Measurements from ENCODE around the gene FLYWCH2. TPM values are rescaled to one million over a fixed set of nuclear protein-coding genes. Genes with fewer than 3 reads are reported as not detected.

FLYWCH2 gene
- total RNA-seq, 2 donors from 2014 or later = 21.5 to 24.7 TPM

DNA sequence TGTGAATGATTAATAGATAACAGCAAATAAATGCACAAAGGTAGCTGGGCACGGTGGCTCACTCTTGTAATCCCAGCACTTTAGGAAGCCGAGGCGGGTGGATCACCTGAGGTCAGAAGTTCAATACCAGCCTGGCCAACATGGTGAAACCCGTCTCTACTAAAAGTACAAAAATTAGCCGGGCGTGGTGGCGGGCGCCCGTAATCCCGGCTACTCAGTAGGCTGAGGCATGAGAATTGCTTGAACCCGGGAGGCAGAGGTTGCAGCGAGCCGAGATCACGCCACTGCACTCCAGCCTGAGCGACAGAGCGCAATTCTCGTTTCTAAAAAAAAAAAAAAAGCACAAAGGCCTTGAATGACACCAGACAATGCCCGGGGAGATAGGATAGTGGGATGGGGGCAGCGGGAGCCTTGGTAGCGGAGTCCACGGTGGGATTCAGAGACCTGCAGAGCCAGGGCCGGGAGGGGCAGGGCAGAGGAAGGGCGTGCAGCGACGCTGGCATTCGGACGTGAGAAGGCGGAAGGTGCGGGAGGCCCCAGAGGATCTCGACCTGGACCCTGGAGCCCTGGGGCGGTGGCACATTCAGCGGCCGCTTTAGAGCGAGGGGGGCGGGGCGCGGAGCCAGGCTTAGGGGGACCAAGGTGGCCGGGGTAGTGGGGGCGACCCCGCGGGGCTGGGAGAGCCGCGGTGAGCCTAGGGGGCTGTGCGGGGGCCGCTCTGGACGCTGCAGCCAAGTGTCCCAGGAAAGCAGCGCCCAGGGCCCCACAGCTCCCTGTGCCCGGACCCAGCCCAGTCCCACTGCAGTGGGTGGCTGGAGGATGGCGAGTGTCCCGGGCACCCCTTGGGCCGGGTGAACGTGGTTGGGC is 999 bp upstream of the FLYWCH2 start:
- H3K4me3 Mint-ChIP-seq = peak overlapping the region; percentile 90
- H3K27ac Mint-ChIP-seq = peak overlapping the region; percentile 81 to 82
- H3K36me3 Mint-ChIP-seq = no peaks in the 10 kb centered on the region
- DNase-seq (ENCODE audit: low spot score) = no peak
- H3K9me3 Mint-ChIP-seq = no peaks in the 10 kb centered on the region
- H3K27me3 Mint-ChIP-seq = no peaks in the 10 kb centered on the region
- peak; percentile 0 to 17 for ATAC-seq
- H3K4me1 Mint-ChIP-seq (ENCODE audit: low read depth in 2 of 2) = peaks cover 7 to 10% of the 10 kb centered on the region in 2 donors

DNA sequence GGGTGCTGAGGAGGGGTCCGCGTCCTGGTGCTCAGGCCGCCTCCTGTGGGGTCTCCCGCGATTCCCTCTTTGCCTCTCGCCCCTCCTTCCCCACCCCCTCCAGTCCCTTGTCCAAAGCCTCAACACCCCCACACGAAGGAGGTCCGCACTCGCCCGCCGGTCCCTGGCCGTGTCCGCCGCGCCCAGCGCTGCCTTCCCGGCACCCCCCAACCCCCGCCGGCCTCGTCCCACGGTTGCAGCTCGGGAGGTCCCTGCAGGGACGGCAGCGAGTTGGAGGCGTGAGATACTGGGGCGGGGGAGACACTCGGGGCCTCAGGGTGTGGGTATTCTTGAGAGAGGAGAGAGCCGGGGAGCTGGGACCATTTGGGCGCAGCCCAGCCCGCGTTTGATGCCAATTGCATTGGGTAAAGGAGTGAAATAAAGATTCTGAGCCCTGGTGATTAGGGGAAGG is 468 bp downstream of the FLYWCH2 start:
- Mint-ChIP-seq H3K4me1 (ENCODE audit: low read depth in 2 of 2) (peaks cover 7 to 10% of the 10 kb centered on the region in 2 donors), H3K36me3 (no peaks in the 10 kb centered on the region), H3K27me3 (no peaks in the 10 kb centered on the region), H3K9me3 (no peaks in the 10 kb centered on the region), H3K27ac (peak overlapping the region in 1 of 2 donors; percentile 54), H3K4me3 (peak overlapping the region; percentile 90)
- no peak for ATAC-seq
- DNase-seq (ENCODE audit: low spot score) = no peak

DNA sequence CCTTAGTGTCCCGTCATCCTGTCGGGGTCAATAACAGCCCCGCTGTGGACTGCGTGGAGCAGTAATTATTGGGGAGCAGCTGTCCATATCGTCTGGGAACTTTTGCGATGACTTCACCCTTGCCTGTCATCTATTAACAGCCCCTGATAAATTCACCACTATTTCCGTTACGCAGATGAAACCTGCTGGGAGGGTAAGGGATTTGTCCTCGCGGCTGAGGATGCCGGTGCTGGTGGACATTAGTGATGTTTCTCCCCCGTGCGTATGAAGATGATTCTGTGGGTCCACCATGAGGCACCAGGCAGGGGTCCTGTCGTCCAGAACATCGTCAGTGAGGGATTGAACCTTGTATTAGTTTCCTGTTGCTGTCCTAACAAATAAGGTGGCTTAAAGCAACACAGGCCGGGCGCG is 1.0 kb downstream of the FLYWCH2 start:
- Mint-ChIP-seq H3K4me1 (ENCODE audit: low read depth in 2 of 2) (peaks cover 7 to 10% of the 10 kb centered on the region in 2 donors), H3K36me3 (no peaks in the 10 kb centered on the region), H3K9me3 (no peaks in the 10 kb centered on the region), H3K4me3 (peak overlapping the region; percentile 90), H3K27me3 (no peaks in the 10 kb centered on the region), H3K27ac (peak overlapping the region in 1 of 2 donors; percentile 54)
- ATAC-seq (no peak), DNase-seq (ENCODE audit: low spot score) (no peak)

DNA sequence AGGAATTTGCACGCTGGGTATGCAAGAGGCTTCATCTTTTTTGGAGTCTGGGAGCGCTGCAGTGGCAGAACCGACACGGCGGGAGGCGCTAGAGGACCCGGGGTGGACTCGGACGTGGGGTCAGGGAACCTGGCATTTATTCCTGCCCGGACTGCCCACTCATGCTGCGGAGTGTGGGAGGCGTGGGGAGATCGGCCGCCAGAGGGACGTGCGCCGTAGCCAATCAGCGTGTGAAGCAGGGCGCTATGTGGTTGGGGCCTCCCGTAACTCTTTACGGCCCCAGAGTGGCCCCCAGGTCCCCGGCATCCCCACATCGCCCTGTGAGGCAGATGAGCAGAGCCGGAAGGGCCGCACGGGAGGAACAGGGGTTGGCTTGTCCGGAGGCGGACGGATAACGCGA is 11.2 kb downstream of the FLYWCH2 start:
- no peak overlapping the region for H3K27ac Mint-ChIP-seq
- H3K4me1 Mint-ChIP-seq (ENCODE audit: low read depth in 2 of 2) = no peaks in the 10 kb centered on the region
- no peak for ATAC-seq

DNA sequence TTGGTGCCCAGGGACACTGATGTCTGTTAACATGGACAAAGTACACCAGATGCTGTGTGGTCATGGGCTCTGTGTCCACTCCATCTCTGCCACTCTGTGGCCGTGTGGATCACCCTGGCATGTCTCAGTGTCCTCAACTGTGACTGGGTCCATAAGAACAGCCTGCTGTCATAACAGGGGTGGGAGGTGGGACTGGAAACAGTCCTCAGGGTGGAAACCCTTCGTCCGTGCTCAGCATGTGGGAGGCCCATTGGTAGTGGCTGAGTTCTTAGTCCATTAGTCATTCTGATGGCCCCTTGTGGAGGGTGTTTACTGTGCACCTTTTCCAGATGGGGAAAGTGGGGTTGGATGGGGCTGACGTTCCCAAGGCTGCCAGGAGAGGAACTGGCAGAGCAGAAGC is 12.8 kb downstream of the FLYWCH2 start:
- H3K36me3 Mint-ChIP-seq = no peaks in the 10 kb centered on the region
- DNase-seq (ENCODE audit: low spot score) (no peak), ATAC-seq (no peak)
- H3K4me3 Mint-ChIP-seq = no peak overlapping the region
- H3K27me3 Mint-ChIP-seq = no peaks in the 10 kb centered on the region
- H3K4me1 Mint-ChIP-seq (ENCODE audit: low read depth in 2 of 2) = no peaks in the 10 kb centered on the region
- no peak overlapping the region for H3K27ac Mint-ChIP-seq
- no peaks in the 10 kb centered on the region for H3K9me3 Mint-ChIP-seq

More for the DNA sequence above, 11.2 kb downstream of the FLYWCH2 start:
- H3K36me3 Mint-ChIP-seq = no peaks in the 10 kb centered on the region
- no peak for DNase-seq (ENCODE audit: low spot score)
- H3K4me3 Mint-ChIP-seq = no peak overlapping the region
- H3K9me3 Mint-ChIP-seq = no peaks in the 10 kb centered on the region
- no peaks in the 10 kb centered on the region for H3K27me3 Mint-ChIP-seq

DNA sequence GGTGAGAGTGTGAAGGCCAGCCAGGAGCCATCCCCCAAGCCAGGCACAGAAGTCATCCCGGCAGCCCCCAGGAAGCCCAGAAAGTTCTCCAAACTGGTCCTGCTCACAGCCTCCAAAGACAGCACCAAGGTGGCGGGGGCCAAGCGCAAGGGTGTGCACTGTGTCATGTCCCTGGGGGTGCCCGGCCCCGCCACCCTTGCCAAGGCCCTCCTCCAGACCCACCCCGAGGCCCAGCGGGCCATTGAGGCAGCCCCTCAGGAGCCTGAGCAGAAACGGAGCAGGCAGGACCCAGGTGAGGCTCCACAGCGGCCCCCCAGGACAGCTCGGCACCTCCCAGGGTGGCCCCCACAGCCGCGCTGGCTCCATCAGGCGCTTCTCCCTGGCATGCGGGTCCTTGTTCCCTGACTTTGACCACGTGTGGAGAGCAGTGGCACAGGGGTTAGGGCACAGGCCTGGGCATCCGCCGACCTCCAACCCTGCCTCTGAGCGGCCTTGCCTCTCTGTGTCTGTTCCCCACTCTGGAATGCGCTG is 13.5 kb downstream of the FLYWCH2 start:
- no peak overlapping the region for H3K27ac Mint-ChIP-seq
- DNase-seq (ENCODE audit: low spot score) = no peak
- H3K36me3 Mint-ChIP-seq = no peaks in the 10 kb centered on the region
- no peaks in the 10 kb centered on the region for H3K27me3 Mint-ChIP-seq
- no peak overlapping the region for H3K4me3 Mint-ChIP-seq
- ATAC-seq = peak in 1 of 2 donors; percentile 13
- H3K4me1 Mint-ChIP-seq (ENCODE audit: low read depth in 2 of 2) = no peaks in the 10 kb centered on the region
- no peaks in the 10 kb centered on the region for H3K9me3 Mint-ChIP-seq

DNA sequence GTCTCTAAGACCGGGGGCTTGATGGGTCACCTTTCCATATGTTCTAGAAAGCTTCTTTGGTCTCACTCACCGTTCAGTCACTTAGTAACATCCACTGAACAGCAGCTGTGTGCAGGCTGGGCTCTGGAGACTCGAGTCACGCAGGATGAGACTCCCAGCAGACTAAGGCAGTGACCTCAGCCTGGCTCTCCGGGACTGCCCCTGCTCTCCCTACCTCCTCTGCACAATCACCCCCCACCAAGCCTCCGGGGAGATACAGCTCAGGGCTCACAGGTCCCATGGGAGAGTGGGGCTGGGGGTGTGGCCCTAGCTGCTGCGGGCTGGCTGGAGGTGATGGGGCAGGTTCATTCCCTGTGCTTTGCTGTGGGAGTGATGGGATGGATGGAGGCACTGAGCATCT is 14.1 kb downstream of the FLYWCH2 start:
- DNase-seq (ENCODE audit: low spot score) (no peak), ATAC-seq (peak in 1 of 2 donors; percentile 9)
- no peaks in the 10 kb centered on the region for H3K36me3 Mint-ChIP-seq
- no peak overlapping the region for H3K4me3 Mint-ChIP-seq
- no peak overlapping the region for H3K27ac Mint-ChIP-seq
- H3K27me3 Mint-ChIP-seq = no peaks in the 10 kb centered on the region
- no peaks in the 10 kb centered on the region for H3K9me3 Mint-ChIP-seq
- H3K4me1 Mint-ChIP-seq (ENCODE audit: low read depth in 2 of 2) = no peaks in the 10 kb centered on the region

DNA sequence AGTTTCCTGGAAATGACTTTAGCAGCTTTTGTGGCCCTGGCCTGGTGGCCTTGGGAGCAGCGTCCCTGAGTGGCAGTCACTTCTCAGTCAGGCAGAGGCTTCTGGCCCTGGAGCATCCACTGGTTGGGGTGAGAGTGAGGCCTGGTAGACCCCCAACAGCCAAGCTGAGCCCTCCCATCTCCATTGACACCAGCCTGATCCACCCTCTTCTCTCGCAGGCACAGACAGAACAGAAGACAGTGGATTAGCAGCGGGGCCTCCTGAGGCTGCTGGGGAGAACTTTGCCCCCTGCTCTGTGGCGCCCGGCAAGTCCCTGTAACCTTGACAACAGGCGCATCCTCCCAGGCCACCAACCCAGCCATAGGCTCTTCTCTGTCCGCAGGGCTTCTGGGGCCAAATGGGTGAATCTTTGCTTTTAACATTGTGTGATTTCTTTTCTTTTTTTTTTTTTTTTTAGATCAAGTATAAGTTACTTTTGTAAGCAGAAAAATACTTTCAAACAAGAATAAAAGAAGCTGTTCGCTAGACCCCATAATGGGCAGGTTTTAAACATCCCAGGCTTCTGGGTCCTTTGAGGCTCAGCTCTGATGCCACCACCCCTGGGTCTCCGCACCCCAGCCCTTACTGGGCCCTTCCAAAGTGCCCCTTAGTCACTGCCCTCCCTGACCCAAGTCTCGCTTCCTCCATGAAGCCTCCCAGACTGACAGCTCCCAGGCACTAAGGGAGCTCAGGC is 16.0 kb downstream of the FLYWCH2 start:
- H3K36me3 Mint-ChIP-seq = no peaks in the 10 kb centered on the region
- H3K4me3 Mint-ChIP-seq = no peak overlapping the region
- H3K27ac Mint-ChIP-seq = no peak overlapping the region
- ATAC-seq = no peak
- H3K9me3 Mint-ChIP-seq = no peaks in the 10 kb centered on the region
- H3K4me1 Mint-ChIP-seq (ENCODE audit: low read depth in 2 of 2) = peaks cover 4% of the 10 kb centered on the region in 2 donors
- no peaks in the 10 kb centered on the region for H3K27me3 Mint-ChIP-seq
- DNase-seq (ENCODE audit: low spot score) = no peak

DNA sequence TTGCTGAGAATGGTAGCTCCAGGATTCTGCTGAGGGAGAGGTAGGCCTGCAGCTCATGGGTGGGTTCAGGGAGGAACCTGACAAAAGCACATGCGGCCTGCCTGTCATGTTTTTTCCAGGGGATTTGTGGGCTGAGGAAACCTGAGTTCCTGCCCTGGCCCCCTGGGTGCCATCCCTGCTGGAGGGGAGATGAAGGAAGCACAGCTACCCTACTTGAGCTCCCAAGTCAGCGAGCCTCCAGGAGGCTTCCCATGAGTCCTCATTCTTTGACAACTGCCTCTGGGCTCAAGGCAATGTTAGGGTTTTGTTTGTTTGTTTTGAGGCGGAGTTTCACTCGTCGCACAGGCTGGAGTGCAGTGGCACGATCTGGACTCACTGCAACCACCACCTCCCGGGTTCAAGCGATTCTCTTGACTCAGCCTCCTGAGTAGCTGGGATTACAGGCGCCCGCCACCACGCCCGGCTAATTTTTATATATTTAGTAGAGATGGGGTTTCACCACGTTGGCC is 16.6 kb downstream of the FLYWCH2 start:
- H3K27ac Mint-ChIP-seq = no peak overlapping the region
- no peaks in the 10 kb centered on the region for H3K9me3 Mint-ChIP-seq
- DNase-seq (ENCODE audit: low spot score) (no peak), ATAC-seq (no peak)
- H3K27me3 Mint-ChIP-seq = no peaks in the 10 kb centered on the region
- H3K4me3 Mint-ChIP-seq = no peak overlapping the region
- peaks cover 7 to 8% of the 10 kb centered on the region in 2 donors for H3K4me1 Mint-ChIP-seq (ENCODE audit: low read depth in 2 of 2)
- no peaks in the 10 kb centered on the region for H3K36me3 Mint-ChIP-seq

DNA sequence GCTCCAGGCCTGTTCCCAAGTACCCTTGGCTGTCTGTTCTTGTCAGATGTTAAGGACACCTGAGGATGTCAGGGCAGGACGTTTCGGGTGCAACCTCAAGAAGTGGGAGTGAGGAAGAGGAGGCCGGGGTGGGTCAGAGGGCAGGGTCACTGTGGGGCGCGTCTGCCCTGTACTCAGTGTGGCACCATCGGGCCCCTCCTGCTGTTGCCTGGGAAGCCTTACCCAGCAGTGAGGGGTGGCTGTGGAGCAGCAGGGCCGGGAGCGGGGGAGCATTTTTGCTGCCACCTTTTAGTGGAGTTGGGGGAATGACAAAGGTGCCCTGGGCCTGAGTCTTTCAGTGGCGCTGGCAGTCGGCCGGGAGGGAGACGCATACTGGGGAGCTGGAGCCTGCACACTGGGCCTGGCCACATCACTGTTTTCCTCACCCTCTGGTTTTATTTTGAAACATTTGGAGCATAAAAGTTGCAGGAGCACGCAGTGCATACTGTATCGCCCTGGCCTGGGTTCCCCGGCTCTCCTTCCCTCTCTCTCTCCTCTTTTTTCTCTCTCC is 17.6 kb downstream of the FLYWCH2 start:
- Mint-ChIP-seq H3K27ac (no peak overlapping the region), H3K36me3 (no peaks in the 10 kb centered on the region)
- no peak for ATAC-seq

DNA sequence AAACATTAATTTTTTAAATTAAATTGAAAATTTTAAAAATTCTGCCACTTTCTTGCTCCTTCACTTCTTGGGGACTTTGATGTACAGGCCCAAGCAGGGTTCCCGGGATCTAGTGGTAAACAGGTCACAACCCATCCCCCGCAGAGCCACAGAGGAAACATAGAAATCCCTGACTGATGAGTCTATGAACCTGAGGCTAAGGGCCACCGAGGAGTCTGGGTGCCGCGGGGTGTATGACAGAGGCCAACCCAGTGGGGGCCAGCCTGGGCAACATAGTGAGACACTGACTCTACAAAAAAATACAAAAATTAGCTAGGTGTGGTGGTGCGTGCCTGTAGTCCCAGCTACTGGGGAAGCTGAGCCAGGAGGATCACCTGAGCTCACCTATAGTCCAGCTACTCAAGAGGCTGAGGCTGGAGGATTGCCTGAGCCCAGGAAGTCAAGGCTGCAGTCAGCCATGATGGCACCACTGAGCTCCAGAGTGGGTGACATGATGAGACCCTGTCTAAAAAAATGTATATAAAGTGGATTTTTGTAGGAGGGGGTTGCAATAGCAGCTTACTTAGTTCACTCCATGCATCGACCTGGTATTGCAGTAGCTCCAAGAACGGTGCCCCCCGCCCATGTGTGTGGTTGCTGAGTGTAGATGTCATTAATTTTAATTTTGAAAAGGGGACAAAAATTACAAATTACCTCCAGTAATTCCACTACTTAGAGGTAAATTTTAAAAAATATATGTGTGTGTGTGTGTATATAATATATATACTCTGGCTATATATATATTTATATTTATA is 19.5 kb downstream of the FLYWCH2 start:
- Mint-ChIP-seq H3K9me3 (no peaks in the 10 kb centered on the region), H3K4me1 (ENCODE audit: low read depth in 2 of 2) (peaks cover 18 to 24% of the 10 kb centered on the region in 2 donors), H3K4me3 (no peak overlapping the region), H3K36me3 (no peaks in the 10 kb centered on the region), H3K27ac (no peak overlapping the region), H3K27me3 (no peaks in the 10 kb centered on the region)
- DNase-seq (ENCODE audit: low spot score) (no peak), ATAC-seq (no peak)

More for the DNA sequence above, 17.6 kb downstream of the FLYWCH2 start:
- Mint-ChIP-seq H3K9me3 (no peaks in the 10 kb centered on the region), H3K4me1 (ENCODE audit: low read depth in 2 of 2) (peaks cover 9 to 11% of the 10 kb centered on the region in 2 donors), H3K27me3 (no peaks in the 10 kb centered on the region), H3K4me3 (no peak overlapping the region)
- no peak for DNase-seq (ENCODE audit: low spot score)

DNA sequence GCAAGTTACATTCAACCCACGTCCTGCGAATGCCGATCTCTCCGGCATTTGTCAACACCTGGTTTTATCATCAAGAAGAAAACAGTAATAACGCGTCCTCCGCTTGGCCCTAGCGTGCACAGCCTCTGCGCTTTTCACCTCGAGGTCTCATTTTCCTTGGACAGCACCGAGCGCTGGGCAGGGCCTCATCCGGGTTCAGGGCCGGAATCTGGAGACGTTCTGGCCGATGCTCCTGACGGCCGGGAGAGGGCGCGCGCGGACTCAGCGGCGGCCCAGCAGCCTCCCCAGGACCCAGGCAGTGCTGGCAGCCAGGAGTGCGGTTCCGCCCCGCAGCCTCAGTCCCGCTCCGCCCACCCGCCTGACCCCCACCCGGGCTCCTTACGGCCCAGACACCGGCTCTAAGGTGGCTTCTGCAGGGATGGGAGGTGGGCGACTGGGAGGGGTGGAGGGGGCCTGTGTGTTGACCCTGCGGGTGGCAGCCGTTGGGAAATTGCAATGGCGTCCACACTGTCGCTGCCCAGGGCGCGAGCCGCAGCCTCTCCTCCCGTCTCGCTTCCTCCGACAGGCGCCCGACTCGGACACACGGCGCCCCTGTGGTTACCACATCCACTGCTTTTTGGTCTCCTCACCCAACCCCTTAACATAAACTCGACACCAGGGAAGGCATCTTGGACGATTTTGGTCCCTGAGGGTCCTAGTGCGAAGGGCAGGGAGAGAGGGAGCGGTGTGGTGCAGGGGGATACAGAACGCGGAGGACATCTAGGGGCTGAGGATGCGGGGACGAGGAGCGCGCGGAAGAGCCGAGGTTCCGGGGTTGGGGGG is 21.3 kb downstream of the FLYWCH2 start:
- peak overlapping the region; percentile 98 for H3K4me3 Mint-ChIP-seq
- no peaks in the 10 kb centered on the region for H3K27me3 Mint-ChIP-seq
- H3K27ac Mint-ChIP-seq = peak overlapping the region; percentile 79 to 90
- DNase-seq (ENCODE audit: low spot score) = peak; percentile 85
- H3K36me3 Mint-ChIP-seq = no peaks in the 10 kb centered on the region
- no peaks in the 10 kb centered on the region for H3K9me3 Mint-ChIP-seq
- H3K4me1 Mint-ChIP-seq (ENCODE audit: low read depth in 2 of 2) = peaks cover 18 to 24% of the 10 kb centered on the region in 2 donors
- peak; percentile 62 to 65 for ATAC-seq

Data from natural killer cell treated with Interleukin-12 subunit alpha and Interleukin-12 subunit beta and Interleukin-15 and Interleukin-18, amount 100 ng/mL, for 72 hours (primary cell).